H1 (cell line): ENCODE data around the gene HACE1. TPM values are rescaled to one million over a fixed set of nuclear protein-coding genes. Genes with fewer than 3 reads are reported as not detected.

Experiments used
- BACH1 ChIP-seq: IDR thresholded peaks from 2 replicates; pipeline ENCODE4 v1.6.1; 2012; ENCODE audit warnings: low read length, improper control_type of control experiment
- CHD7 ChIP-seq: fragments of 300-600 bp; sonication (generic); IDR thresholded peaks from 2 replicates; pipeline ENCODE4 v1.7.1; 2012; ENCODE audit warnings: low read length, moderate library complexity, mild to moderate bottlenecking, inconsistent platforms; ENCODE audit not compliant: insufficient replicate concordance
- SIN3A ChIP-seq, 2 experiments: IDR thresholded peaks in 1 of 2; conservative IDR thresholded peaks in 1 of 2; 2 replicates each; pipeline ENCODE4 v1.6.1; 2011 to 2012; ENCODE audit warnings: low read length in 2 of 2, improper control_type of control experiment in 1 of 2, low read depth in 1 of 2, mild to moderate bottlenecking in 1 of 2
- ZNF274 ChIP-seq: IDR thresholded peaks from 2 replicates; pipeline ENCODE4 v1.7.0; 2012; ENCODE audit warnings: low read length, borderline replicate concordance; ENCODE audit errors: extremely low read depth
- polyA plus RNA-seq, 7 experiments: library from polyadenylated mRNA; depleted of rRNA in 3 of 7; stranded (reverse) in 5 of 7; unstranded in 2 of 7; fragments of >200 nt in 5 of 7; fragments of 200-250 nt in 2 of 7; gene quantifications; 1 replicate in 5 of 7; 2 replicates in 1 of 7; 4 replicates in 1 of 7; pipeline versions ENCODE4 v1.2.1 to v1.2.3, GENCODE V29; 2011 to 2013; ENCODE audit warnings: missing spikeins in 2 of 7, mixed read lengths in 2 of 7
- total RNA-seq: library from RNA; stranded (reverse); fragmentation: NEBNext Ultra II Directional; extraction: Animal tissue kit (Norgen Biotek cat#: 25700); gene quantifications from 2 replicates; pipeline ENCODE4 v1.2.1, GENCODE V29; 2021

Gene HACE1
- total and polyA plus RNA-seq, 2 of the 8 experiments (the other 6 are each of a cell fraction or from before 2014, with no cell fraction given), result 7.1 to 21.3 TPM

- TF ChIP-seq CHD7 (no peak), ZNF274 (no peak), BACH1 (no peak), SIN3A (conservative IDR thresholded peaks at IDR 0.05 in 1 of 2, IDR thresholded peaks at IDR 0.05 in 1 of 2; ENCODE audit: low read depth in 1 of 2, low read length in 2 of 2) (no peak)
- TF ChIP-seq, all 59 proteins: peak for 0
Observed at GRCh38 chr6:104705916-104706442, 153.7 kb downstream of the HACE1 start (continued).
